Measurements from ENCODE around the gene NPHP4. TPM values are rescaled to one million over a fixed set of nuclear protein-coding genes. Genes with fewer than 3 reads are reported as not detected.

The NPHP4 gene
- total and polyA plus RNA-seq, 10 of the 15 experiments (the other 5 are each of a cell fraction or from before 2014, with no cell fraction given) = 0.16 to 10.5 (median 3.1) TPM

GRCh38 chr1:5944154-5944842, 47.9 kb downstream of the NPHP4 start:
- no TSS peak for BruUV-seq (replicated peaks)
- no peaks in the 10 kb centered on the region for H4K20me1 ChIP-seq (ENCODE audit: control insufficient read depth, insufficient read depth)
- RAD21 ChIA-PET (ENCODE audit: unreplicated experiment) = no interaction called here
- H3K9me3 ChIP-seq (replicated peaks; ENCODE audit: control insufficient read depth, insufficient read depth, low read length) = no peaks in the 10 kb centered on the region
- no peak for DNase-seq (ENCODE audit: low read depth, low spot score)
- in situ Hi-C loops (cut with MboI) (no loop called here), intact Hi-C loops (cut with micrococcal nuclease; ENCODE audit: unreplicated experiment) (no loop called here)
- no peak overlapping the region for H3K4me3 ChIP-seq
- H3K36me3 ChIP-seq (ENCODE audit: control insufficient read depth in 2 of 2, insufficient read depth in 2 of 2, low read length in 1 of 2) = peaks cover 0 to 4% of the 10 kb centered on the region in 2 experiments; a peak in 3 of 4 replicates
- ATAC-seq = no peak
- H3K4me1 ChIP-seq (ENCODE audit: control insufficient read depth, insufficient read depth, low read length) = no peaks in the 10 kb centered on the region
- CTCF ChIA-PET = no interaction called here
- no peak for FAIRE-seq
- POLR2A ChIA-PET = no interaction called here
- WGBS (ENCODE audit: insufficient coverage, insufficient replicate concordance, low lambda C conversion rate, missing lambda C conversion rate) = 89% methylated on average over 25 of the region's 27 CpGs
- TF ChIP-seq RELB (IDR thresholded peaks at IDR 0.05; ENCODE audit: low read depth) (no peak), CREB1 (IDR thresholded peaks at IDR 0.05; ENCODE audit: low read depth) (no peak)
- no peak overlapping the region for H3K9ac ChIP-seq (ENCODE audit: control insufficient read depth, insufficient read depth, low read length)
- no peak overlapping the region for H3K4me2 ChIP-seq (ENCODE audit: control insufficient read depth, insufficient read depth)
- H2AFZ ChIP-seq (ENCODE audit: control insufficient read depth, low read depth, low read length) = no peak overlapping the region
- H3K79me2 ChIP-seq (ENCODE audit: control insufficient read depth, insufficient read depth, low read length) = no peaks in the 10 kb centered on the region
- H3K27me3 ChIP-seq (replicated peaks in 1 of 2; ENCODE audit: control insufficient read depth in 2 of 2, insufficient read depth in 2 of 2, low read length in 1 of 2) = no peaks in the 10 kb centered on the region
- H3K27ac ChIP-seq (ENCODE audit: control insufficient read depth, insufficient read depth) = no peak overlapping the region
- SMC1A ChIA-PET (ENCODE audit: uncharacterized antibody, unreplicated experiment) = no interaction called here

GRCh38 chr1:5943343-5944124, 48.7 kb downstream of the NPHP4 start:
- WGBS (ENCODE audit: insufficient coverage, insufficient replicate concordance, low lambda C conversion rate, missing lambda C conversion rate) = 82% methylated on average over 11 of the region's 11 CpGs

More at GRCh38 chr1:5943343-5944124, 48.7 kb downstream of the NPHP4 start:
- no TSS peak for BruUV-seq (replicated peaks)
- in situ Hi-C loops (cut with MboI) = no loop called here
- no peaks in the 10 kb centered on the region for H3K9me3 ChIP-seq (replicated peaks; ENCODE audit: control insufficient read depth, insufficient read depth, low read length)
- H2AFZ ChIP-seq (ENCODE audit: control insufficient read depth, low read depth, low read length) = no peak overlapping the region
- no peak for FAIRE-seq
- ATAC-seq = no peak
- TF ChIP-seq IRF4 (IDR thresholded peaks at IDR 0.05; ENCODE audit: low read depth, low read length) (no peak), SIX5 (IDR thresholded peaks at IDR 0.05; ENCODE audit: low read depth, low read length, severe bottlenecking) (no peak), MEF2B (IDR thresholded peaks at IDR 0.05; ENCODE audit: partially characterized antibody, poor library complexity, severe bottlenecking) (no peak), ZSCAN29 (IDR thresholded peaks at IDR 0.05) (no peak), SMARCA5 (IDR thresholded peaks at IDR 0.05) (no peak)
- SMC1A ChIA-PET (ENCODE audit: uncharacterized antibody, unreplicated experiment) = no interaction called here
- RAD21 ChIA-PET (ENCODE audit: unreplicated experiment) = no interaction called here
- no peaks in the 10 kb centered on the region for H4K20me1 ChIP-seq (ENCODE audit: control insufficient read depth, insufficient read depth)
- no peak for DNase-seq (ENCODE audit: low read depth, low spot score)
- no peaks in the 10 kb centered on the region for H3K27me3 ChIP-seq (replicated peaks in 1 of 2; ENCODE audit: control insufficient read depth in 2 of 2, insufficient read depth in 2 of 2, low read length in 1 of 2)
- no peak overlapping the region for H3K4me2 ChIP-seq (ENCODE audit: control insufficient read depth, insufficient read depth)
- H3K36me3 ChIP-seq (ENCODE audit: control insufficient read depth in 2 of 2, insufficient read depth in 2 of 2, low read length in 1 of 2) = peaks cover 0 to 4% of the 10 kb centered on the region in 2 experiments; a peak in 3 of 4 replicates
- CTCF ChIA-PET = no interaction called here
- H3K9ac ChIP-seq (ENCODE audit: control insufficient read depth, insufficient read depth, low read length) = no peak overlapping the region
- no peaks in the 10 kb centered on the region for H3K79me2 ChIP-seq (ENCODE audit: control insufficient read depth, insufficient read depth, low read length)
- intact Hi-C loops (cut with micrococcal nuclease; ENCODE audit: unreplicated experiment) = no loop called here
- H3K27ac ChIP-seq (ENCODE audit: control insufficient read depth, insufficient read depth) = no peak overlapping the region
- no peaks in the 10 kb centered on the region for H3K4me1 ChIP-seq (ENCODE audit: control insufficient read depth, insufficient read depth, low read length)
- POLR2A ChIA-PET = no interaction called here
- H3K4me3 ChIP-seq = no peak overlapping the region

All from GM12878 (cell line).